GM13976 (cell line): ENCODE measurements around the gene HERC2.
"Not testable (repeated sequence)": the region's sequence is repeated elsewhere in the genome, so short reads cannot be mapped to it uniquely, and the experiment has no call there.

ENCODE experiments used
- DNase-seq: peaks from one replicate; pipeline ENCODE4 v3.0.0; 2012; ENCODE audit warnings: low spot score
- in situ Hi-C: fragments of 300-500 bp; cut with MboI; formaldehyde crosslinking; loops from one replicate; pipeline ENCODE4 v1.12.0; 2022; ENCODE audit warnings: low sequenced_read_pairs, mixed read lengths, inconsistent platforms; ENCODE audit not compliant: unreplicated experiment
- TF ChIP-seq, protein P1 (sequence below): IDR thresholded peaks from 2 replicates; pipeline ENCODE4 v1.5.1; 2012; ENCODE audit warnings: borderline replicate concordance, mild to moderate bottlenecking; ENCODE audit not compliant: insufficient read depth; ENCODE audit errors: extremely low read depth, missing control alignments, control extremely low read depth

HERC2 gene

DNA sequence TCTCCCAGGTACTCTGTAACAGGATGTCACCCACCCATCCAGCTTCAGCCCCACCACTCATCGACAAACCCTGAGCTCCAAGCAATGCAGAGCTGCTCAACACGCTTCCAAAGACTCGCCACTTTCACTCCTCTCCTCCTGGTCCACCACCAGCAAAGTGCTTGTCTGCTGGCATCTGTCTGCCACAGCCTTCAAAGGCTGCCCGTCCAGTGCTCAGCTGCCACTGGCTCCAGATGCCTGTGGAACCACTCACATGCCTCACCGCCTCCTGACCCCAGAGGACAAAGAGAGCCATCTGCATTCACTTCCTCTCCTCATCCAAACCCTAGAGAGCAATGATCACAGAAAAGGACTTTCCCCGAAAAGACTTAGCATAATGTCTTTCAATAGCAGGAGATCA is 113.4 kb downstream of the HERC2 start:
- in situ Hi-C loops, result no loop called here
- TF ChIP-seq, protein P1, sequence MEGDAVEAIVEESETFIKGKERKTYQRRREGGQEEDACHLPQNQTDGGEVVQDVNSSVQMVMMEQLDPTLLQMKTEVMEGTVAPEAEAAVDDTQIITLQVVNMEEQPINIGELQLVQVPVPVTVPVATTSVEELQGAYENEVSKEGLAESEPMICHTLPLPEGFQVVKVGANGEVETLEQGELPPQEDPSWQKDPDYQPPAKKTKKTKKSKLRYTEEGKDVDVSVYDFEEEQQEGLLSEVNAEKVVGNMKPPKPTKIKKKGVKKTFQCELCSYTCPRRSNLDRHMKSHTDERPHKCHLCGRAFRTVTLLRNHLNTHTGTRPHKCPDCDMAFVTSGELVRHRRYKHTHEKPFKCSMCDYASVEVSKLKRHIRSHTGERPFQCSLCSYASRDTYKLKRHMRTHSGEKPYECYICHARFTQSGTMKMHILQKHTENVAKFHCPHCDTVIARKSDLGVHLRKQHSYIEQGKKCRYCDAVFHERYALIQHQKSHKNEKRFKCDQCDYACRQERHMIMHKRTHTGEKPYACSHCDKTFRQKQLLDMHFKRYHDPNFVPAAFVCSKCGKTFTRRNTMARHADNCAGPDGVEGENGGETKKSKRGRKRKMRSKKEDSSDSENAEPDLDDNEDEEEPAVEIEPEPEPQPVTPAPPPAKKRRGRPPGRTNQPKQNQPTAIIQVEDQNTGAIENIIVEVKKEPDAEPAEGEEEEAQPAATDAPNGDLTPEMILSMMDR, result no peak
- no peak for DNase-seq

DNA sequence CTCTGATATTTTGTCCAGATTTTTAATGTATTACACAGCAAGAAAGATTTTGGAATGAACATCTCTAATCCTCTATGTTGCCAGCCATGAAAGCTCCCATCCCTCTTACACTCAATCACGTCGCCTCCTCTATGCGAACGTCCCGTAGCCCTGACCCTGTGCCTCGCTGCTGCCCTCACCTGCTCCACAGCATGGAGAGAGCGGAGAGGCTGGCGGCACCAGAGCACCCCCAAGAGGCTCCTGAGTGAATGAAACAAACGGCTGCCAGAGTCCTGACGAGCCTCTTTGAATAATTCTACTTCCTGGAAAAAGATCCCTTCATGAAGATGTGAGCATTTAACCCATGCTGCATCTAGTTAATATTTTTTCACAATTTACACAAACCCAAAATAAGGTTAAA is 116.3 kb downstream of the HERC2 start:
- DNase-seq, in situ Hi-C loops: not testable (repeated sequence)

- DNase-seq, in situ Hi-C loops: not testable (repeated sequence)
Observed at GRCh38 chr15:28203055-28203828, 118.7 kb downstream of the HERC2 start.

- in situ Hi-C loops, result not testable (repeated sequence)
Observed at GRCh38 chr15:28202124-28202523, 119.9 kb downstream of the HERC2 start.

DNA sequence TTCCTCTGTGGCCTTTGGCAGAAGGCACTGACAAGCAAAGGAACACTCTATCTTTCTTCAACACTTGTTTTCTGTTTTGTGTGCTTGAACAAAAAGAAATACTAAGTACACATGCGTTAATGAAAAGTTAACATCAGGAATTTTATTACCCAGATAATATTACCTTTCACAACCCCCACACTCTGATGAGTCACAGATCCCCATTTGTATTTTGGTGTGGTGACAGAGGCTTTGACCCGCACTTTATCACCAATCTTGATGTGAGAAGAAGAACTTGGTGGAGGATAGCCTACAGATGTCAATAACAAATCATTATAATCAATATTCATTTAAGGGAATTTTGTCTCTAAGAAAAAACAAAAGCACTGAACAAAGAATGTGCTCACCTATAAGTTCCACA is 123.8 kb downstream of the HERC2 start:
- in situ Hi-C loops, DNase-seq: not testable (repeated sequence)

More at GRCh38 chr15:28202124-28202523, 119.9 kb downstream of the HERC2 start:
- not testable (repeated sequence) for DNase-seq

DNA sequence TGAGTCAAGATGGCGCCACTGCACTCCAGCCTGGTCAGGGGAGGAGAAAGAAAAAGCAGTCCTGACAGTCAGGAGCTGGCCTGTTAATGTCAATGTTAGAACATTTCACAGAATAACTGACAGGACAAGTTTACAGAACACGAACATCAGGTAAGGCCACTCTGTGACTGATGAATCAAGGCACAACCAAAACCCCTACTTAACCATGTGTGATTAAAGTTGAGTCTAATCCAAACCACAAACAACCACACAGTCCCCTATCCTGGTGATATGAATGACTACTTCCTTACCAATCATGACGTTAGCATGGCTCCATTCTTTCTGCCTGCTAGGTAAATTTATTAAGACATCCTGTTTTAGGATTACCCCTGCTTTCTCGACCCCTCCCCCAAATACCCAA is 124.3 kb downstream of the HERC2 start:
- DNase-seq, in situ Hi-C loops: not testable (repeated sequence)

GRCh38 chr15:28196581-28196980 is 125.4 kb downstream of the HERC2 start:
- DNase-seq, in situ Hi-C loops: not testable (repeated sequence)

DNA sequence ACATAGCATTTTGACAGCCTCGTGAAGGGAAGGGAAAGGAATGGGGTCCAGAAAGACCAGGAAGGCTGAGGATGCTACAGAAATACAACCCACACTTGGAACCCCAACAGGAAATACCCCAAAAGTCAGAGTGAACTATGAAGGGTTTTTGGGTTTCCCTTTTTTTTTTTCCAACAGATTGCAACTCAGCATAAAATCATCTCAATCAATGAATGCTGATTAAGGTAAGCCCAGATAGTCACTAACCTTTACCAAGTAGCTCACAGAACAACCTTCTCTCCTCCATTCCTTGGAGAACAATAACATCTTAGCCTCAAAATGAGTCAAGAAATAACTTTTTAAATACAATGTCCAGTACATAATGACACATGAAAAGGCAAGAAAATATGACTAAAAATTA is 129.2 kb downstream of the HERC2 start:
- DNase-seq, result no peak
- in situ Hi-C loops, result no loop called here
- TF ChIP-seq, protein P1, result no peak

- no peak for DNase-seq
- in situ Hi-C loops, result no loop called here
- TF ChIP-seq, protein P1, result no peak
Observed at GRCh38 chr15:28191832-28192231, 130.1 kb downstream of the HERC2 start.

DNA sequence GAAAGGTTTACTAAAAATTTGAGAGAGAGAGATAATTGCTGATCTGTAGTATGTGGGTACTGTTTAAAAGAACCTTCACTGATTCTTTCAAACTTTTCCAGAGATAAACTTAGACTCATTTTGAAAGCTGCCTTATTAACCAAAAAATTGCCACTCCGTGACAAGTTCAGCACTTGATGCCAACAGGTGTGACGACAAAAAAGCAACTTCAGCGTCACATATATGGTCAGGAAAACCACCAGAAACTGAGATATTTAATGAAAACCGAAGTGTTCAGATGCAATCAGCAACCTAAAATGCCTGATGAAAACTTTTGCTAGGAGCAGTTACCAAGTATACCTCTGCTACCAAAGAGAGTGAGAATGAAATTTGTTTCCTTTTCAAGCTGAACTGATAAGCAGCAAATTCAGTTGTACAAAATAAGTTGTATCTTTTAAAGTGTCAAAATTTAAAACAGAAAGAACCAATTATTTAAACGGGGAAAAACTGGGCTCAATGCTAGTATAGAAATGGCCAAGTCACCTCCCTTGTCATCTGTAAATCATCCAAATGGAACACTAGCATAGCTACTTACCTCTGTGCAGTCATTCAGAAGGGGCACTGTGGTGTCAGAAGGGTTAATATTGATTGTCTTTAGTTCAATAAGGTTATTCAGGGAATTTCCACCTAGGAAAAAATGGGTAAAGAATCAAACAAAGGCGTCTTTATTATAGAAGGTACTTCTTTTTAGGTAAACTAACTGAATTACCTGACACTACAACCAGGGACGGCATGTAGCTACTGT is 131.4 kb downstream of the HERC2 start:
- TF ChIP-seq, protein P1, result no peak
- in situ Hi-C loops, result no loop called here
- no peak for DNase-seq
